Measurements from ENCODE around the gene USP24. TPM values are rescaled to one million over a fixed set of nuclear protein-coding genes. Genes with fewer than 3 reads are reported as not detected.

The USP24 gene
- total RNA-seq, 1 donor from 2014 or later: 49.5 TPM

GRCh38 chr1:55153031-55153430, 62.1 kb downstream of the USP24 start:
- Mint-ChIP-seq H3K4me1 (peaks cover 24% of the 10 kb centered on the region), H3K36me3 (ENCODE audit: low read depth) (peaks cover 52% of the 10 kb centered on the region), H3K27ac (no peak overlapping the region), H3K4me3 (no peak overlapping the region), H3K27me3 (no peaks in the 10 kb centered on the region), H3K9me3 (no peaks in the 10 kb centered on the region)
- DNase-seq: no peak
- intact Hi-C loops (cut with micrococcal nuclease): loop anchor here (5.0 kb wide), 1 partner anchor 59 kb away; no protein-coding TSS in a partner anchor

GRCh38 chr1:55150880-55151588, 64.1 kb downstream of the USP24 start:
- H3K36me3 Mint-ChIP-seq (ENCODE audit: low read depth): peaks cover 47% of the 10 kb centered on the region
- intact Hi-C loops (cut with micrococcal nuclease): loop anchor here (5.0 kb wide), 1 partner anchor 61 kb away; no protein-coding TSS in a partner anchor

DNA sequence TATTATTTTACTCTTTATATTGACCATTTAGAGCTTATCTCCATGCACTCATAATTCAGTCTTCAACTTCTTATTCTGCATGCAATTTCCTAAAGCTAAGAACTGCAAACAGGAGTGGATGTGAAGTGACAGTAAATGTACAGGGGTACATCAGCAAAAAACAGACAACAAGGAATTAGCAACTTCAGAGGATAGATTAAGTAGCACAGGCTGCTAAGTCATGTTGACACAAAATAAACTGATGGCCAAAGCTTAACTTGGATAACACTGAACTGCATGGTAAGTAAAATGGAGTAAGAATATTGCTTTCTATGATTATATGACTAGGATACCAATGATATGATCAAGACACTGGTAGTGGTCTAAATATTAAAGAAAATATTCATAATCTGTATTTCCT, 66.5 kb downstream of the USP24 start:
- no peaks in the 10 kb centered on the region for H3K27me3 Mint-ChIP-seq
- no peak for DNase-seq
- no peak overlapping the region for H3K4me3 Mint-ChIP-seq
- H3K36me3 Mint-ChIP-seq (ENCODE audit: low read depth): peaks cover 40% of the 10 kb centered on the region
- no peaks in the 10 kb centered on the region for H3K9me3 Mint-ChIP-seq
- intact Hi-C loops (cut with micrococcal nuclease): no loop called here
- peaks cover 16% of the 10 kb centered on the region for H3K4me1 Mint-ChIP-seq
- H3K27ac Mint-ChIP-seq: no peak overlapping the region

More at GRCh38 chr1:55150880-55151588, 64.1 kb downstream of the USP24 start:
- peak; percentile 74 for DNase-seq
- peak overlapping the region; percentile 83 for H3K27ac Mint-ChIP-seq
- H3K9me3 Mint-ChIP-seq: no peaks in the 10 kb centered on the region
- H3K4me1 Mint-ChIP-seq: peaks cover 19% of the 10 kb centered on the region
- no peaks in the 10 kb centered on the region for H3K27me3 Mint-ChIP-seq
- H3K4me3 Mint-ChIP-seq: peak overlapping the region; percentile 74

GRCh38 chr1:55147524-55147923, 67.6 kb downstream of the USP24 start:
- no peak overlapping the region for H3K27ac Mint-ChIP-seq
- H3K4me3 Mint-ChIP-seq: no peak overlapping the region
- peaks cover 13% of the 10 kb centered on the region for H3K4me1 Mint-ChIP-seq
- no peaks in the 10 kb centered on the region for H3K27me3 Mint-ChIP-seq
- peaks cover 37% of the 10 kb centered on the region for H3K36me3 Mint-ChIP-seq (ENCODE audit: low read depth)
- intact Hi-C loops (cut with micrococcal nuclease): no loop called here
- H3K9me3 Mint-ChIP-seq: no peaks in the 10 kb centered on the region
- DNase-seq: no peak

DNA sequence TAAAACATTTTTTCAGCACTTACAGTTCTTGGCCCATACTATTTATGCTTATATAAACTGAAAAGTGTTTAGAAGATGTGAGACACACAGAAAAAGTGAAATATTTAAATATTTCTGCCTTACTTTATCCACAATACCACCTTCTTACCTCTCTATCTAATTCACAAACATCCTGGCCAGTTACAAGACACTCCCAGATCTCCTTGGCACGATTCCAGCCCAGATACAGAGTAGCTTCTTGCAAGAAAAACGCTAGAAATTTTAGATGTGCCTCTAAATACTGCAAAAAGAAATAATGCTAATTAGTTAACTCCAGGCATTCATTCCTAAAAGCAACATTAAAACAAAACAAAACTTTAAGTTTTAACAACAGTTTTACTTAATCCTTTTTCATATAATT, 68.4 kb downstream of the USP24 start:
- intact Hi-C loops (cut with micrococcal nuclease): no loop called here
- Mint-ChIP-seq H3K4me1 (peaks cover 12% of the 10 kb centered on the region), H3K9me3 (no peaks in the 10 kb centered on the region), H3K4me3 (no peak overlapping the region), H3K27me3 (no peaks in the 10 kb centered on the region), H3K36me3 (ENCODE audit: low read depth) (peaks cover 38% of the 10 kb centered on the region), H3K27ac (no peak overlapping the region)
- no peak for DNase-seq

GRCh38 chr1:55144886-55145285, 70.3 kb downstream of the USP24 start:
- Mint-ChIP-seq H3K4me3 (no peak overlapping the region), H3K4me1 (peaks cover 8% of the 10 kb centered on the region), H3K9me3 (no peaks in the 10 kb centered on the region), H3K27ac (no peak overlapping the region), H3K36me3 (ENCODE audit: low read depth) (peaks cover 31% of the 10 kb centered on the region), H3K27me3 (no peaks in the 10 kb centered on the region)
- DNase-seq: no peak
- intact Hi-C loops (cut with micrococcal nuclease): loop anchor here (5.0 kb wide), 1 partner anchor 192 kb away; no protein-coding TSS in a partner anchor

- Mint-ChIP-seq H3K27ac (peak overlapping the region; percentile 4), H3K36me3 (ENCODE audit: low read depth) (peaks cover 37% of the 10 kb centered on the region), H3K27me3 (no peaks in the 10 kb centered on the region), H3K4me3 (no peak overlapping the region), H3K9me3 (no peaks in the 10 kb centered on the region), H3K4me1 (peaks cover 13% of the 10 kb centered on the region)
- intact Hi-C loops (cut with micrococcal nuclease): loop anchor here (5.0 kb wide), 1 partner anchor 194 kb away; no protein-coding TSS in a partner anchor
- no peak for DNase-seq
Measured at GRCh38 chr1:55143684-55144083, 71.5 kb downstream of the USP24 start.

- intact Hi-C loops (cut with micrococcal nuclease): loop anchor here (2.0 to 5.0 kb wide), 2 partner anchors 75 to 196 kb away; no protein-coding TSS in a partner anchor
- Mint-ChIP-seq H3K9me3 (no peaks in the 10 kb centered on the region), H3K4me1 (peaks cover 13% of the 10 kb centered on the region), H3K27me3 (no peaks in the 10 kb centered on the region), H3K4me3 (no peak overlapping the region), H3K27ac (no peak overlapping the region), H3K36me3 (ENCODE audit: low read depth) (peaks cover 34% of the 10 kb centered on the region)
- no peak for DNase-seq
Measured at GRCh38 chr1:55141295-55141893, 73.8 kb downstream of the USP24 start.

- DNase-seq: peak; percentile 93
- peaks cover 30% of the 10 kb centered on the region for H3K36me3 Mint-ChIP-seq (ENCODE audit: low read depth)
- no peaks in the 10 kb centered on the region for H3K27me3 Mint-ChIP-seq
- H3K9me3 Mint-ChIP-seq: no peaks in the 10 kb centered on the region
- H3K4me3 Mint-ChIP-seq: peak overlapping the region; percentile 6
- H3K27ac Mint-ChIP-seq: peak overlapping the region; percentile 52
- H3K4me1 Mint-ChIP-seq: peaks cover 13% of the 10 kb centered on the region
- intact Hi-C loops (cut with micrococcal nuclease): loop anchor here (1.0 to 5.0 kb wide), 4 partner anchors 12 to 197 kb away; no protein-coding TSS in a partner anchor
Measured at GRCh38 chr1:55140546-55140983, 74.6 kb downstream of the USP24 start.

DNA sequence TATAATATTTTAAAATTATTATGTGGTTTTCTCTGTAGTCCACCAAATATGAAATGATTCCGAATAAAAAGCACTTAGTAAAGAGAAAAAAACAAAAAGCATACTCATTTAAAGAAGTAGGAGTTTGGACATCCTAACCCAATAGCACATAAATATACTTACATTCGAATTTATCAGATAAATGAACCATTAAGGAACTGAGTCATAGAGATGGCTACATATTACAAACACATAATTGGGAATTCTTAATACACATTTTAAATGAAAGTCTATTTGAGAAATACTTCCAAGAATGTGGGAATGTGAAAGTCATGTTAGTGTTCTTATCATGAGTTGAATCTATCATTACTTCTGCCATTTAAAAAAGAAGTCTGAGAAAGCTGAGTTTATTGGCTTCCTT, 75.0 kb downstream of the USP24 start:
- Mint-ChIP-seq H3K27ac (no peak overlapping the region), H3K4me3 (no peak overlapping the region), H3K27me3 (no peaks in the 10 kb centered on the region), H3K4me1 (peaks cover 14% of the 10 kb centered on the region), H3K9me3 (no peaks in the 10 kb centered on the region), H3K36me3 (ENCODE audit: low read depth) (peaks cover 30% of the 10 kb centered on the region)
- intact Hi-C loops (cut with micrococcal nuclease): loop anchor here (1.0 to 5.0 kb wide), 4 partner anchors 12 to 197 kb away; no protein-coding TSS in a partner anchor
- no peak for DNase-seq

DNA sequence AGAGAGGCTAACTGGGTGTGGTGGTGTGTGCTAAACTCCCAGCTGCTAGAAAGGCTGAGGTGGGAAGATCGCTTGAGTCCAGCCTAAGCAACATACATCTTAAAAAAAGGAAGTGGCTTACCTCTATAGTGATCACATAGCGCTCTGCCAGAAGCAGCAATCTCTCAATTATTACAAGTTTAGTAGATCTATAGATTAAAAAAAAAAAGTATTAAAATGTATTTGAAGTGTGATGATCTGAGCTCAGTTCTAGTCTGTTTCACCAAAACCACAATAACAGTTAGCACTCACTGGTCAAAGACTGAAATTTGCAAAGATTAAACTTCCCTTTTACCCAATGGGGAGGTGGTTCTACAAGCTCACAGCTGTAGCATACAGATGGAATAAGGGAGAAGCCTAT, 76.3 kb downstream of the USP24 start:
- H3K27me3 Mint-ChIP-seq: no peaks in the 10 kb centered on the region
- intact Hi-C loops (cut with micrococcal nuclease): no loop called here

GRCh38 chr1:55134152-55134808, 80.9 kb downstream of the USP24 start:
- no peak overlapping the region for H3K4me3 Mint-ChIP-seq
- H3K9me3 Mint-ChIP-seq: no peaks in the 10 kb centered on the region
- peaks cover 11% of the 10 kb centered on the region for H3K4me1 Mint-ChIP-seq
- no peak for DNase-seq
- peak overlapping the region; percentile 13 for H3K27ac Mint-ChIP-seq
- H3K27me3 Mint-ChIP-seq: no peaks in the 10 kb centered on the region
- H3K36me3 Mint-ChIP-seq (ENCODE audit: low read depth): peaks cover 50% of the 10 kb centered on the region
- intact Hi-C loops (cut with micrococcal nuclease): no loop called here

More for the DNA sequence above, 76.3 kb downstream of the USP24 start:
- Mint-ChIP-seq H3K27ac (no peak overlapping the region), H3K4me1 (peaks cover 16% of the 10 kb centered on the region), H3K4me3 (no peak overlapping the region), H3K9me3 (no peaks in the 10 kb centered on the region), H3K36me3 (ENCODE audit: low read depth) (peaks cover 36% of the 10 kb centered on the region)
- no peak for DNase-seq

DNA sequence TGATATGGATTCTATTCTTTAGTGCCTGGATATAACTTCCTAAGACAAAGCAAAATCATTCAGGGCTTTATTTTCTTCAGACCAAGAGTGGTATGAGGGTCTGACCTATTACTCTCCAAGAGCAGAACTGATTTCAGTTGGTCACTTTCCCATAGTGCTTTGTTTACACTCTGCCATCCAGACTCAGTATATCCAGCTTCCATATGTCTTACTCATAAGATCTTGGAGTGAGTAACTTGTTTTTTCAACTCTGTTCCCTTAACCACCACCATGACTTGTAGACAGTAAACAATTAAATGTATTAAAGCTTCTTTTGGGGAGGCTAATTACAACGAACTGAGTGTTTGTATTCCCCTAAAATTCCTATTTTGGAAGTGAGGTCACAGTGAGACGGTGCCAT, 83.4 kb downstream of the USP24 start:
- intact Hi-C loops (cut with micrococcal nuclease): no loop called here
- Mint-ChIP-seq H3K4me3 (no peak overlapping the region), H3K27me3 (no peaks in the 10 kb centered on the region), H3K9me3 (peaks cover 8% of the 10 kb centered on the region), H3K36me3 (ENCODE audit: low read depth) (peaks cover 56% of the 10 kb centered on the region), H3K27ac (no peak overlapping the region), H3K4me1 (peaks cover 18% of the 10 kb centered on the region)
- no peak for DNase-seq

DNA sequence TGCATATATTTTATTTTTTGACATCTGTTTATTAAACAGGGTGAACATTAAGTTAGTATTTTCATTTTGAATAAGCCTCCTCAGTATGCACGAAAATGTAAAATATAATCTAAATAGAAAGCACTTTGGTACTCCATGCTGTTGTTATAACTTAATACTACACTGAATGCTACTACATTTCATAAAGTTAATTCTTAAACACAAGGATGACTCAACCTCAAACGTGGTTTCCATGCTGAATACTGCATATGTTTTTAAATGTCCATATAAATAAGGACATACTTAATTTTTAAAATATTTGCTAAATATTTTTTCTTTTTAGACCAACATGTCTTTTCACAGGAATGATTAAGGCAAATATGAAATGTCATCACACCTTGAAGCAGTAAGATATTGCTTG, 83.9 kb downstream of the USP24 start:
- intact Hi-C loops (cut with micrococcal nuclease): no loop called here
- Mint-ChIP-seq H3K4me1 (peaks cover 21% of the 10 kb centered on the region), H3K9me3 (peaks cover 8% of the 10 kb centered on the region), H3K27me3 (no peaks in the 10 kb centered on the region), H3K27ac (no peak overlapping the region), H3K36me3 (ENCODE audit: low read depth) (peaks cover 62% of the 10 kb centered on the region), H3K4me3 (no peak overlapping the region)
- DNase-seq: no peak
